ENCODE measurements around the gene CLEC18A.
"Not testable (repeated sequence)": the region's sequence is repeated elsewhere in the genome, so short reads cannot be mapped to it uniquely, and the experiment has no call there.

Gene CLEC18A

DNA sequence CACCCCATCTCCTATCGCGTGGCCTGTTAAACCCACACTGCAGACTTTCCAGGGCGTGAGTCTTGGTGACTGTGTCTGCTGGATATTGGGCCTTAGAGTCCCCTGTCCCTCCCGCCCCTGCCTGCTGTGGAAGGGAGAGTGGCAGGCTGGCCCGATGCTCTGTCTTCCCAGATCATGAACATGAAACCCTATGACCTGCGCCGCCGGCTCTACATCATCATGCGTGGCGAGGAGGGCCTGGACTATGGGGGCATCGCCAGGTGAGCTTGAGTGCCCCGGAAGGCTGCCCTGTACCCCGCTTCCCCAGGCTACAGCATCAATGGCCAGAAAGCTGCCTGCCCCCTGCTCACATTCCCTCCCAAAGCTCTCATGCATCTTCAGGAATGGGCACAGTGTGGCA is 19.5 kb upstream of the CLEC18A start:
- DNase-seq = no peak

DNA sequence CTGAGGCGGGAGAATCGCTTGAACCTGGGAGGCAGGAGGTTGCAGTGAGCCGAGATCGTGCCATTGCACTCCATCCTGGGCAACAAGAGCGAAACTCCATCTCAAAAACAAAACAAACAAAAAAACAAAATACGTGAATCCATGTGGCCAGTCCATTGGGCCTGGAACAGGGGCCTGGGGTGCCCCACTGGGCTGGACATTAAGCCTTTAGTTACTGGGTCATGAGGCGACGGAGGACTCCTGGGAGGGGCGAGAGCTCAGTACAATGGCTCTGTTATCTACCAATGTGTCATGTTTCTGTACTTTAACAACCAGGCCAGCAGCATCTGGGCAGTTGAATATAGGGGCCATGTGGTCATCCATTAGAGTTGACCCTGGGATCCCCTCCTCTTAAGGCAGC is 18.9 kb upstream of the CLEC18A start:
- DNase-seq = no peak

DNA sequence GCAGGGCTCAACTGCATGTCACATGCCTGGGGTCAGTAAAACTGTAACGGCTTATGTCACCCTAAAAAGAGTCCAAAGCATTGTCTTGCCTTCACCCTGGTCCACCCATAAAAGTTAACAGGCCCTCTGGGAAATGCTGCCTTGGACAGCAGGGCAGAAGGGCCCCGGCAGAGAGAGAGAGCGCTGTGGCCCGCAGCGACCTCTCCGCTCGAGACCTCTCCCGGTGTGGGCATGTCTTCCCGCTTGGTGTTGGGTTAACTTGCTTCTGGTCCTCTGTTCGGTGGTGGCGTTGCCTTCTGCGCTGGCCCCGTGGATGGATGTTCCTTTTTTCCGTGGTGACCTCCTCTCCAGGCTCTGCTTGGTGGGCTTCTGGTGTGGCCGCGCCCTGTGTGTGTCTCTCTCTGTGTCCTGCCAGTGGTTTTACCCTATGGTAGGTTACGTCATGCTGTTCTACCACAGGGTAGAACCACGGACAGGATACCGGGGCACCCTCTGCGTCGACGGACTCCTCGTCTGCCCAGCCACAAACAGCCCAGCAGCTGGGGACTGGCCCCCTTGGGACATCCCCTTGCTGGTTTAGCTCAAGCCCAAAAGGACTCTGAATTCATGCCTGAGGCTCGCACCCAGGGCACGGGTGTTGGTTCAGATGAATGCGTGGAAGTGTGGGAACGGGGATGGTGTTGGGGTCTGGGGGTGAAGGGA is 18.3 kb upstream of the CLEC18A start:
- no peak for DNase-seq

DNA sequence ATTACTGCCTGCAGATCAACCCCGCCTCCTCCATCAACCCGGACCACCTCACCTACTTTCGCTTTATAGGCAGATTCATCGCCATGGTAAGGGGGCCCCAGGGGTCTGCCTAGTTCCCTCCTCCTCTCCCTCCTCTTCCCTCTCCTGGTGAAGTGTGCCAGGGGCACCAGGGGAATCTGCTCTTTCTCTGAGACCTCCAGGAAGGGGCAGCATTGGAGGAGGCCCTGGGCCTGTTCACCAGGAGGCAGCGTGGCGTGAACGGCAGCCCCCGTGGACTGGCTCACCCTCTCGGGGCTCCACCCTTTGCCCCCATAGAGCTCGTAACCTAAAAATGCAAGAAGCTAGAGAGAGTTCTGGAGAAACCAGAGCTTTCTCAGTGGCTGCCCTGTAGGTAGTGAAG is 17.1 kb upstream of the CLEC18A start:
- no peak for DNase-seq

DNA sequence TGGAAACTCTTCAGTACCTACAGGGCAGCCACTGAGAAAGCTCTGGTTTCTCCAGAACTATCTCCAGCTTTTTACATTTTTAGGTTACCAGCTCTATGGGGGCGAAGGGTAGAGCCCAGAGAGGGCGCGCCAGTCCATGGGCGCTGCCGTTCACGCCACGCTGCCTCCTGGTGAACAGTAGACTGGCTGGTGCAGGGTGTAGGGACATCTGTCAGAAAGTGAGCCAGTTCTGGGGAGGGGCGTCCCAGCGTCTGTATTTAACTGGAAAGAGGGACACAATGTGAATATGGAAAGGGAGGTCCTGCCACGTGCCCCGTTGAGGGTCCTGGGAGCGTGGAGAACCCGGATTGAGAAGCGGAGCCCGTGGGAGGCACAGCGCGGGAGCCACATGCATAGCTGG is 16.4 kb upstream of the CLEC18A start:
- DNase-seq = no peak

DNA sequence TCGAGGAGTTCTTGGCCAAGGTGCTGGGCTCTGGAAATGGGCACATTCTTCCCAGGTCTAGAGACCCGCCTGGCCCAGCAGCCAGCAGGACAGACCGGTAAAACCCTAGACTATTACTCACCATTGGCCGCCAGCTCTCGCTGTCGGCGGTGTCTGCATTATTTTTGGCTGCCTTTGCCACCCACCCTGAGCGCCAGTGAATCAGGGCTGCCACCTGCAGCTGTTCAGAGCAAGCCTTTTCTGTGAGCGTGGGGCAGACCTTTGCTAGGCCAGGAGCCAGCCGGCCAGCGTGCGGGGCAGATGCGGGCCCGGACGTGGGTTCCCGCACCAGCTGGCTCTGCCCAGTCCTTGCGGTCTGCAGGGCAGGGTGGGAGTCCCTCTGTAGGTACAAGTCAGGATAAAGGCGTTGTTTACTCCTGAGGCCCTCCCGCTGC is 15.8 kb upstream of the CLEC18A start:
- no peak for DNase-seq

DNA sequence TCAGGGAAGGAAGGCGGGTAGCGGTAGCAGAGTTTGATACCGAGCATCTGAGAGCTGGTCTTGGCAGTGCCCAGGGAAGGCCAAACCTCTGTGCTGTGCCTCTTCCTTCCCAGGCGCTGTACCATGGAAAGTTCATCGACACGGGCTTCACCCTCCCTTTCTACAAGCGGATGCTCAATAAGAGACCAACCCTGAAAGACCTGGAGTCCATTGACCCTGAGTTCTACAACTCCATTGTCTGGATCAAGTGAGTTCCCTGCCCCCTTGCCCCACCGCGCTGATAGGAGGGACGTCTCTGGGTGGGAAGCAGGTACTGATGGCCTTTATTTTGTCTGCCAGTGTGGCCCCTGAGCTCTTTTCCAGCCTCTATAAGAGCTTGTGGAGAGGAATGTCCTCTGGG is 15.4 kb upstream of the CLEC18A start:
- DNase-seq = no peak

DNA sequence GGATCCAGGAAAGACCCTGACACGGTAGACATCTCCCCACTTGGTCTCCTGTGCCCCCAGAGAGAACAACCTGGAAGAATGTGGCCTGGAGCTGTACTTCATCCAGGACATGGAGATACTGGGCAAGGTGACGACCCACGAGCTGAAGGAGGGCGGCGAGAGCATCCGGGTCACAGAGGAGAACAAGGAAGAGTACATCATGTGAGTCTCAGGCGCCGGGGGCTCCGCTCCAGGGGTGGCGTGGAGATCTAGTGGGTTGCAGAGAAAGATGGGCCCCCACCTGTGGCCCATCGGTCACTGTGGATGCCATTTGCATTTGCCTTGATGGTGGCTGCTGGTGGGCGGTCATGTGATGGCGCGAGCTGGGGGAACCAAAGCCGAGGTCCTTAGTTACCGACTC is 14.9 kb upstream of the CLEC18A start:
- no peak for DNase-seq

DNA sequence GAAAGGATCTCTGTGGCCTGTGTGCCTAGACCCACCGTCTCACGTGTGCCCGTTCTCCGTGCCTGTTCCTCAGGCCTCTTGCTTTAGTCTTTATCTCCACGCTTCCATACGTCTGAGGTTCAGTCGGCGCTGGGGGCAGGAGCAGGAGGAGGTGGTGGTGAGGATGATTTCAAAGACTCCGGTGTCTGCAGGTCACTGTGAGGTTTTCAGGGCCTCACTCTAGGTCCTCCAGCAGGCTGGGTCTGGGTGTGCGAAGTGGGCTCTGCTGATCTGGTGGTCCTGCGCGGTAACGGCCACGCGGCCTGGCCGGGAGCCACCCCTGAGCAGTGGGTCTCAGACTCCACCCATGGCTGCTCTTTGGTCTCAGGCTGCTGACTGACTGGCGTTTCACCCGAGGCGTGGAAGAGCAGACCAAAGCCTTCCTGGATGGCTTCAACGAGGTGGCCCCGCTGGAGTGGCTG is 14.4 kb upstream of the CLEC18A start:
- no peak for DNase-seq

DNA sequence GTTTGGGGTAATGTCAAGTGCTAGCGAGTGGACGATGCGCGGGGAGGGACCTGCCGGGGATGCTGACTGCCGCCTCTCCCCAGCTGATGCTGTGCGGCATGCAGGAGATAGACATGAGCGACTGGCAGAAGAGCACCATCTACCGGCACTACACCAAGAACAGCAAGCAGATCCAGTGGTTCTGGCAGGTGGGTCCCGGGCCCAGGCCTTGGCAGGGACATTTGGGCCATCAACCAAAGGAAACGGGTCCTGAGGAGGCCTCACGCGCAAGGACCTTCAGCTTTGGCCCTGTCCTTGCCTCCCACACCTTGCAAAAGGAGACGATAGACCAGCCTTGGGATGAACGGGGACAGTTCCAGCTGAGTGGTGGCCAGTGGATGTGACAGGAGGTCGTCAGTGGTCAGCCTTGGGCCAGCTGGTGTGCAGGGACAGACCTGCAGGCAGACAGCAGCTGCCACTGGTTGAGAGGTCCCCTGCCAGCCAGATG is 13.6 kb upstream of the CLEC18A start:
- no peak for DNase-seq

DNA sequence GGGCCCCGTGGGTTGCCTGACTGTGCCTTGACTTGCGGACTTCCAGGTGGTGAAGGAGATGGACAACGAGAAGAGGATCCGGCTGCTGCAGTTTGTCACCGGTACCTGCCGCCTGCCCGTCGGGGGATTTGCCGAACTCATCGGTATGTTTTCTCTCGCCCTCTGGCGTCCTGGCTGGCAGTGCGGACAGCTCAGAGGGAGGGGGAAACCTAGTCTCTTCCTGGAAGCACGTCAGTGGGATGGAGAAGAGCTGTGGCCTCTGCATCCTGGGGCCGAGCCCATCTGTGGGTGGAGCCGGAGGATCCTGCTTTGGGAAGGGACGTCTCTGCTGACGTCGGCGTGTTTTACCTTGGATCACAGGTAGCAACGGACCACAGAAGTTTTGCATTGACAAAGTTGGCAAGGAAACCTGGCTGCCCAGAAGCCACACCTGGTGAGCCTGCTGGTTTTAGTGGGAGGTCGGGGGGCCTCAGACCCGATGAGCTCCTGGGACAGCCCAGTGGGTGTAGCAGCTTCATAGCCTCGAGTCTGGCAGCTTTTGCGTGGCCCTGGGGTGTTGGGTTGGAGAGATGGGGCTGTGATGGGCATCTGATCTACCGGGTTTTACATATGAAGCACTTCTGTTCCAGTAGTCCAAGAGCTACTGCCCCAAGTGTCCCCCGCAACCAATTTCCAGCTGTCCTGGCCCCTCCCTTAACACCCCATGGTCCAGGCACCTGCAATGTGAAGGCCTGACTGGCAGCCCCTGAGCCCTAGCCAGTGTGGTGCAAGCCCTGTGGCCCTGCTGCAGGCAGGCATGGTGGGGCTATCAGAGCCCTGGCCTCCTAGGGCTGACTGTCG is 11.9 kb upstream of the CLEC18A start:
- no peak for DNase-seq

DNA sequence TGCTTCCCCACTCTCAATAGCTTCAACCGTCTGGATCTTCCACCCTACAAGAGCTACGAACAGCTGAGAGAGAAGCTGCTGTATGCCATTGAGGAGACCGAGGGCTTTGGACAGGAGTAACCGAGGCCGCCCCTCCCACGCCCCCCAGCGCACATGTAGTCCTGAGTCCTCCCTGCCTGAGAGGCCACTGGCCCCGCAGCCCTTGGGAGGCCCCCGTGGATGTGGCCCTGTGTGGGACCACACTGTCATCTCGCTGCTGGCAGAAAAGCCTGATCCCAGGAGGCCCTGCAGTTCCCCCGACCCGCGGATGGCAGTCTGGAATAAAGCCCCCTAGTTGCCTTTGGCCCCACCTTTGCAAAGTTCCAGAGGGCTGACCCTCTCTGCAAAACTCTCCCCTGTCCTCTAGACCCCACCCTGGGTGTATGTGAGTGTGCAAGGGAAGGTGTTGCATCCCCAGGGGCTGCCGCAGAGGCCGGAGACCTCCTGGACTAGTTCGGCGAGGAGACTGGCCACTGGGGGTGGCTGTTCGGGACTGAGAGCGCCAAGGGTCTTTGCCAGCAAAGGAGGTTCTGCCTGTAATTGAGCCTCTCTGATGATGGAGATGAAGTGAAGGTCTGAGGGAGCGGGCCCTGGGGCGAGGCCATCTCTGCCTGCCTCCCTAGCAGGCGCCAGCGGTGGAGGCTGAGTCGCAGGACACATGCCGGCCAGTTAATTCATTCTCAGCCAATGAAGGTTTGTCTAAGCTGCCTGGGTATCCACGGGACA is 11.1 kb upstream of the CLEC18A start:
- no peak for DNase-seq

DNA sequence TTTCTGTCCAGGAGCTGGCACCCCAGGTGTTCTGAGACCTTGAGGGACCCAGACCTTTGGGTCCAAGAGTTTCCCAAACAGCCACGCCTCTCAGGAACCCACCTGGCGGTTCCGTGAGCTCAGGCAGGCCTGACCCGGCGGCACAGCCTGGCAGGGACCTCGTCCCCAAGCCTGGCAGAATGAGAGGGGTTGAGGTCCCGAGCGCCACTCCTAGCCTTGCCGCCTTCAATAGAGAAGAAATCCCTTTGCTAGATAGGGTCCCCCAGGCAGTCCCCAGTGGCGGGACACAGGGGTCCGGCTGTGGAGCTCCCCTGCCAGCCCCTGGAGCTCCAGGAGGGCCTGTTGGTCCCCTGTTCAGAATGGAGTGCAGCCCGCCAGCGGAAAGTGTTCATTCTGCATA is 10.5 kb upstream of the CLEC18A start:
- no peak for DNase-seq

DNA sequence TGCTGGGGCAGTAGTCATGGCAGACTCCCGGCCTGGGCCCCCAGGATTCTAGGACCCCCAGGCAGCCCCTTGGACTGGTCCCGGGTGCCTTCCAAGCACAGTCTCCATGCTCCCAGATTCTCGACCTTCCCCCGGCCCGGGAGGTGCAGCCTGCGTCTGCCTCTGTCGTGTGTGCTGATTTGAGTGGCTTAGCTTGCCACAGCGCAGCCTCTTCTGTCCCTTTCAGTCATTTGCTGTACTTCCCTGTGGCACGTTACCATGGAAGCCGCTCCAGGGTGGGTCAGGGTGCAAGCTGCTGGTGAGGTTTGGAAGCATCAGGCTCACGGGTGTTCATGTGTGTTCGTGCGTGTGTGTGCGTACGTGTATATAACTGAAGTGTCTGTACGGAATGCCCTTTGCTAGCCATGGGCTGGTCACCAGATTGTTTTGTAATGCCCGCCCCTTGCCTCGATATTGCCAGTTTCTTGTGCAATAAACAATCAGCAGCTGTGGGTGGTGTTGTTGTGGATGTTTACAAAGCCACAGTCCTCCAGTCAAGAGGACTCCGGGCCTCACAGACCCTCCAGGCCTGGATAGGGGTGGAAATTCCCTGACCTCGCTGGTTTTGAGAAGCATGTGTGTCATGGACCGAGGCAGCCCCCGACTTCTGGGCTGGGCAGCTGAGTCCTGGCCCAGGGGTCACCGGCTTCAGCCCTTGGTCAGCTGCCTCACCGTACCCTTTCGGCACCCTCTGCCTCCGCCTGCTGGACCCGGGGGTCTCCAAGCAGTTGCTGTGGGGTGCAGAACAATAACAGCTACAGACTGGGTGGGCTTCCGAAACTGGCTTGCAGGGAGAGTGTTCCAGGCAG is 9.7 kb upstream of the CLEC18A start:
- no peak for DNase-seq

DNA sequence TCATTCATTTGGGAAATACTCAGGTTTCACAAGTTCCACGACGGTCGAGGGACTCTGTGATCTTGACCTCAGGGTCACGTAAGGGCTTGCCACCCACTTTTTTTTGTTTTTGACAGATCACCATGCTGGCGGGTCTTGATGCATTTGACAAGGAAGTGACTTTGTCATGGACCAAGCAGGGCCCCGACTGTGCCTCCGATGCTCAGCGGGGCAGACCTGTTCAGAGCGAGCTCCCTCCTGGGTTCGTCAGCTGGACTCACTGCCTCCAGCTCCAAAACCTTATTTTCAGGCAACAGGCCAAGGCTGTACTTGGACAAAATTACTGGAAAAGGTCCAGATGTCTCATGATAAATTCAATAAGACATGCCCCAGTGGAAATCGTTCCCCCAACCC is 9.0 kb upstream of the CLEC18A start:
- no peak for DNase-seq

DNA sequence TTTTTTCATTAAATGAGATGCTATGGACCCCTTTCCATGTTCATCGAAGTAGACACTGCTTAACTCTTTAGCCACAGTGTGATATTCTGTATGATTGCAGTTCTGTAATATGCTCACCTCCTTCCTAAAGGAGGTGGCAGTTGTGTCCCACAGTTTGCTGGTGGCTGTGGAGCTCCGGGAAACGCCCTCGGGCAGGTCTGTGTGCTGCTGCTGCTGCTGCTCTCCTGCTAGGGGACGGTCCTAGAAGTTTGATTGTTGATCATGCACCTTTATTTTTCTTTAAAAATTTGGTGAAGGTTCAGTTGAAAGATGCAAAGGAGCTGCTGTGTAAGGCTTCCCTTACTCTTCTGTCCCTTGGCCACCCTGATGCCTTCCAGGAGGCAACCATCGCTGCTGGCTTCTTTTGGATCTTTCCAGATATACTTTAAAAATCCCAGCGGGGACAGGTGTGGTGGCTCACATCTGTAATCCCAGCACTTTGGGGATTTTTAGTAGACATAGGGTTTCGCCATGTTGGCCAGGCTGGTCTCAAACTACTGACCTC is 8.4 kb upstream of the CLEC18A start:
- no peak for DNase-seq

DNA sequence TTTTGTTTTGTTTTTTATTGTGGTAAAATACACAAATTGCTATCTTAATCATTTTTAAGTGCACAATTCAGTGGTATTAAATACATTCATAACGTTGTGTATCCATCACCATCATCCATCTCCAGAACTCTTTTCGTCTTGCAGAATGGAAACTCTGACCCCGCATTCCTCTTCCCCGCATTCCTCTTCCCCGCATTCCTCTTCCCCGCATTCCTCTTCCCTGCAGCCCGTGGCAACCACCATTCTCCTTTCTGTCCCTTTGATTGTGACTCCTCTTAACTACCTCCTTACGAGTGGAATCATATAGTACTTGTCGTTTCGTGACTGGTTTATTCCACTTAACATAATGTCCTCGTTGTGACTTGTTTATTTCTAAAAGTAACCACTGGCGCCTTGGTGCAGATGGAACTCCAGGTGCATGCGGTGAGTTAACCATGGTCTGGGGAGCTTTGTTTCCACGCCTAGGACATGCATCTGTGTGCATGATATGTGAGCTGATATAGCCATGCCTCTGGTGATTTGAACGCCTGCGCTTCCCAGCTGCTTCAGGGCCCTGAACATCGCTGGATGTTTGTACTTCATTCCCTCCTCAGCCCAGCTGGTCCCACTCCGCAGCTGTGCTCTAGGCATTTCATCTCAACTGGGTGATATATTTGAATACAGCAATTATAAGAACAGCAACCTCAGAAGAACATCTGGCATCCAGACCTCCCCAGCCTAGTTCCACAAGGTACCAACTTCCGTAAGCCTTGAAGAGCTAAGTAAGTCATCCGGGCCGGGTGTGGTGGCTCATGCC is 7.7 kb upstream of the CLEC18A start:
- not testable (repeated sequence) for DNase-seq

DNA sequence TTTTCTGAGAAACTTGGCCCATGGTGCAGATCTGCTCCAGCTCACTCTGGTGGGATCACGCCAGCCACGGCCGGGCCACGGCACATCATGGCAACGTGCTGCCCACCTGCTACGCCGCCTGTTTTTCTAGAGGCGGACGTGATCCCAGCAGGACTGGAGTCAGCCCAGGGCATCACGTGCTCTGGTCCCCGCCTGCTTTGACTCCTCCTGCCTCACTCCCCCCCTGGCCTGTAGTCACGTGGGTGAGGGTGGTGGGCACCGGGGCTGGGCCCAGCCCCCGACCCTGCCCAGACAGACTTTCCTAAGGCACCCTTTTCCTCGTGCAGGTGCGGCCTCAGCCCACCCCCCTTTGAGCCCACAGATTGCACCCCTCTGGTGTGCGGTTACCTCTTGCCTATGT is 723 bp upstream of the CLEC18A start:
- not testable (repeated sequence) for DNase-seq

DNA sequence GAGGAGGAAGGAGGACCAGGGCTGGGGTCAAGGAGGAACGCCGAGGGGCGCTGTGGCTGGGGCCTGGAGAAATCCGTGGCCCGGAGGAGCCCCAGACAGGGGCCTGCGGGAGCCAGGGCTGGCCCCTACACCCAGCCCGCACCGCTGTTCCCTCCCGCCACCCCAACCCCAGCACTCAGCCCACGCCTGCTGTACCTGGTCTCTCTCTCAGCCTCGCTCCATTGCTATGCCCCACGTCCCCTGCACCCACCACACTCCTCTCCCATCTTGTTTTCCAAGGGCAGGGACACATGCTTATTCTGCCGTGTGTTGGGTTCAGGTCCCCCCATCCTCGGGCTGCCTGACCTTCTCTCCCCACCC is 518 bp downstream of the CLEC18A start:
- not testable (repeated sequence) for DNase-seq

DNA sequence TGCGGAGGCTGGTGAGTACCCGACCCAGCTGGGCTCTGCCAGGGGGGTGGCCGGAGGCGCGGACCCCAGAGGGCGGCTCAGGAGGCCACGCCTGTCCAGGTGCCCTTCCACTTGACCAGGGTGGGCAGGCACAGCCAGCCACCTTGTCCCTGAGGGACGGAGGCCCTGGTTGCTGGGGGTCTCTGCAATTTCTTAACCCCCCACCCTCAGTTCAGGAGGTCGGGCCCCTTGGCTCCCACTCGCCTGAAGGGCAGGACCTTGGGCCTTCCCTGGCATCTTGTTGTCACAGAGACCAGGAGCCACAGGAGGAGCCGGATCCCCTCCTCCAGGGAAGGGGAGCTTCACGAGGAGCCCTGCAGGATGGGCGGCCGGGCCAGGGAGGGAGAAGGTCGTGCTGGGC is 982 bp downstream of the CLEC18A start:
- not testable (repeated sequence) for DNase-seq

Measured in fibroblast of skin of right quadriceps (primary cell).